Suprapubic skin (tissue), 4 donors: ENCODE results near the gene SETD1A. TPM values are rescaled to one million over a fixed set of nuclear protein-coding genes. Genes with fewer than 3 reads are reported as not detected.
"Not testable (repeated sequence)": the region's sequence is repeated elsewhere in the genome, so short reads cannot be mapped to it uniquely, and the experiment has no call there.

ENCODE experiments used
- DNase-seq, 2 donors: peaks; one replicate each; pipeline ENCODE4 v3.0.0-alpha.2; 2019; ENCODE audit warnings: low spot score in 2 of 2
- H3K27ac ChIP-seq: fragments of 200-600 bp; sonication (generic); one replicate; pipeline ENCODE4 v1.5.1; 2019
- H3K27me3 ChIP-seq: fragments of 200-600 bp; sonication (generic); one replicate; pipeline ENCODE4 v1.5.1; 2019
- H3K36me3 ChIP-seq: fragments of 200-600 bp; sonication (generic); one replicate; pipeline ENCODE4 v1.5.1; 2019
- H3K4me1 ChIP-seq: fragments of 200-600 bp; sonication (generic); one replicate; pipeline ENCODE4 v1.5.1; 2019
- H3K4me3 ChIP-seq: fragments of 200-600 bp; sonication (generic); one replicate; pipeline ENCODE4 v1.5.1; 2019; ENCODE audit warnings: mild to moderate bottlenecking
- H3K9me3 ChIP-seq: fragments of 200-600 bp; sonication (generic); one replicate; pipeline ENCODE4 v1.5.1; 2019
- EP300 ChIP-seq: sonication (generic); formaldehyde crosslinking; IDR thresholded peaks from one replicate; pipeline ENCODE4 v1.6.1; 2017; ENCODE audit warnings: antibody characterized with exemption
- POLR2A ChIP-seq, 2 donors: fragments of 450-650 bp; IDR thresholded peaks; one replicate each; pipeline ENCODE4 v1.6.1; 2017; ENCODE audit warnings: antibody characterized with exemption in 2 of 2, mild to moderate bottlenecking in 2 of 2, moderate library complexity in 2 of 2
- POLR2AphosphoS5 ChIP-seq, 3 donors: sonication (generic); formaldehyde crosslinking; IDR thresholded peaks; one replicate each; pipeline ENCODE4 v1.6.1; 2017; ENCODE audit warnings: antibody characterized with exemption in 3 of 3
- WGBS: methylation state at CpG from one replicate; pipeline ENCODE4 v1.1.5; 2018; 5-methylcytosine and 5-hydroxymethylcytosine counted together
- total RNA-seq, 4 donors: library from RNA; depleted of rRNA; stranded (reverse); fragments of >200 nt; gene quantifications; one replicate each; pipeline ENCODE4 v1.1.0, GENCODE V29; 2016
- TF ChIP-seq, protein P1 (sequence below), 2 donors: fragments of 200-600 bp in 1 of 2; fragments of 450-650 bp in 1 of 2; sonication (generic) in 1 of 2; IDR thresholded peaks; one replicate each; pipeline ENCODE4 v1.5.1; 2016 to 2019; ENCODE audit warnings: antibody characterized with exemption in 2 of 2, mild to moderate bottlenecking in 1 of 2, moderate library complexity in 1 of 2

Gene SETD1A
- total RNA-seq, 4 donors from 2014 or later = 12.5 to 14.7 (median 13.7) TPM

DNA sequence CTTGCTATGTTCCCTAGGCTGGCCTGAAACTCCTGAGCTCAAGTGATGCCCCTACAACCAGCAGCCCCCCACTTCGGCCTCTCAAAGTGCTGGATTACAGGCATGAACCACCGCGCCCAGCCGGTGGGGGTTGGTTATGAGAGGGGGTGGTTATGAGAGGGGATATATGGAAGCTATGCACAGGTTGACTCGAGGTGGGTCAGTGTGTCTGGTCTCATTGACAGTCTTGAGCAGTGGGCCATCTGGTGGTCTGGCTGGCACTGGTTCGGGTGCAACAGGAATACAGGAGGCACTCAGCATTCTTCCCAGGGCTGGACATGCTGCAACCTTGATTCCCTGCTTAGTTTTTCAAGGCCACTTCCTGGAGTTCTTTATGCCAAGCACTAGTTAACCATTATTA, 58.5 kb downstream of the SETD1A start:
- Histone ChIP-seq H3K27ac (no peak overlapping the region), H3K9me3 (no peaks in the 10 kb centered on the region), H3K36me3 (no peaks in the 10 kb centered on the region), H3K4me1 (no peaks in the 10 kb centered on the region), H3K4me3 (no peak overlapping the region), H3K27me3 (peaks cover 21% of the 10 kb centered on the region)
- 71% methylated on average over 6 of the region's 6 CpGs for WGBS
- DNase-seq = no peak
- TF ChIP-seq EP300 (no peak), POLR2A (IDR thresholded peaks at IDR 0.05) (no peak), POLR2AphosphoS5 (IDR thresholded peaks at IDR 0.05) (no peak)
- TF ChIP-seq, protein P1, sequence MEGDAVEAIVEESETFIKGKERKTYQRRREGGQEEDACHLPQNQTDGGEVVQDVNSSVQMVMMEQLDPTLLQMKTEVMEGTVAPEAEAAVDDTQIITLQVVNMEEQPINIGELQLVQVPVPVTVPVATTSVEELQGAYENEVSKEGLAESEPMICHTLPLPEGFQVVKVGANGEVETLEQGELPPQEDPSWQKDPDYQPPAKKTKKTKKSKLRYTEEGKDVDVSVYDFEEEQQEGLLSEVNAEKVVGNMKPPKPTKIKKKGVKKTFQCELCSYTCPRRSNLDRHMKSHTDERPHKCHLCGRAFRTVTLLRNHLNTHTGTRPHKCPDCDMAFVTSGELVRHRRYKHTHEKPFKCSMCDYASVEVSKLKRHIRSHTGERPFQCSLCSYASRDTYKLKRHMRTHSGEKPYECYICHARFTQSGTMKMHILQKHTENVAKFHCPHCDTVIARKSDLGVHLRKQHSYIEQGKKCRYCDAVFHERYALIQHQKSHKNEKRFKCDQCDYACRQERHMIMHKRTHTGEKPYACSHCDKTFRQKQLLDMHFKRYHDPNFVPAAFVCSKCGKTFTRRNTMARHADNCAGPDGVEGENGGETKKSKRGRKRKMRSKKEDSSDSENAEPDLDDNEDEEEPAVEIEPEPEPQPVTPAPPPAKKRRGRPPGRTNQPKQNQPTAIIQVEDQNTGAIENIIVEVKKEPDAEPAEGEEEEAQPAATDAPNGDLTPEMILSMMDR (IDR thresholded peaks at IDR 0.05) = no peak

DNA sequence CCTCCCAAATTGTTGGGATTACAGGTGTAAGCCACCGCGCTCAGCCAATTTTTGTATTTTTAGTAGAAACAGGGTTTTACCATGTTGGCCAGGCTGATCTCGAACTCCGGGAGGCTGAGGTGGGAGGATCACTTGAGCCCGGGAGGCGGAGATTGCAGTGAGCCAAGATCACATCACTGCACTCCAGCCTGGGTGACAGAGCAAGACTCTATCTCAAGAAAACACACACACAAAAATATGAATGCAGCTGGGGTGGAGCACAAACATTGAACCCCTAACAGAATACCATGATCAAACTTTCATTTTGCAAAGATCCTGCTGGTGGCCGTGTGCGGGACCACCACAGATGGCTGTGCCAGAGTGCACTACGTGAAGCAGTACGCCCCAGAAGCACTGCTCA, 60.2 kb downstream of the SETD1A start:
- 92% methylated on average over 10 of the region's 10 CpGs for WGBS
- H3K9me3 ChIP-seq = not testable (repeated sequence)

DNA sequence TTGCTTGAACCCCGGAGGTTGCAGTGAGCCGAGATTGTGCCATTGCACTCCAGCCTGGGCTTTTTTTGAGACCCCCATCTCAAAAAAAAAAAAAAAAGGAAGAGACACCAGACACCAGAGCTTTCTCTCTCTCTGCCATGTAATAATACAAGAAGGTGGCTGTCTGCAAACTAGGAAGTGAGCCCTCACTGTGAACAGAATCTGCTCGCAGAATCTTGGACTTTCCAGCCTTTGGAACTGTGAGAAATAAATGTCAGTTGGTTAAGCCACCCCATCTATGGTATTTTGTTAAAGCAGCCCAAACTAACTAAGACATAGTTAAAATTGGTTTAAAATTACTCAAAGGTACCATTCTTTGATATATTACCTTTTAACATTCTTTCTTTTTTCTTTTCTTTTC, 63.0 kb downstream of the SETD1A start:
- Histone ChIP-seq H3K4me3 (no peak overlapping the region), H3K9me3 (no peaks in the 10 kb centered on the region), H3K4me1 (no peaks in the 10 kb centered on the region), H3K27me3 (no peaks in the 10 kb centered on the region), H3K36me3 (no peaks in the 10 kb centered on the region), H3K27ac (no peak overlapping the region)
- no peak for DNase-seq
- 90% methylated on average over 3 of the region's 3 CpGs for WGBS
- TF ChIP-seq EP300 (no peak), POLR2AphosphoS5 (IDR thresholded peaks at IDR 0.05) (no peak), POLR2A (IDR thresholded peaks at IDR 0.05) (no peak)
- TF ChIP-seq, protein P1 (IDR thresholded peaks at IDR 0.05) = no peak

More for the DNA sequence above, 60.2 kb downstream of the SETD1A start:
- not testable (repeated sequence) for H3K4me3 ChIP-seq, DNase-seq, H3K27me3 ChIP-seq, H3K27ac ChIP-seq, H3K4me1 ChIP-seq, H3K36me3 ChIP-seq

DNA sequence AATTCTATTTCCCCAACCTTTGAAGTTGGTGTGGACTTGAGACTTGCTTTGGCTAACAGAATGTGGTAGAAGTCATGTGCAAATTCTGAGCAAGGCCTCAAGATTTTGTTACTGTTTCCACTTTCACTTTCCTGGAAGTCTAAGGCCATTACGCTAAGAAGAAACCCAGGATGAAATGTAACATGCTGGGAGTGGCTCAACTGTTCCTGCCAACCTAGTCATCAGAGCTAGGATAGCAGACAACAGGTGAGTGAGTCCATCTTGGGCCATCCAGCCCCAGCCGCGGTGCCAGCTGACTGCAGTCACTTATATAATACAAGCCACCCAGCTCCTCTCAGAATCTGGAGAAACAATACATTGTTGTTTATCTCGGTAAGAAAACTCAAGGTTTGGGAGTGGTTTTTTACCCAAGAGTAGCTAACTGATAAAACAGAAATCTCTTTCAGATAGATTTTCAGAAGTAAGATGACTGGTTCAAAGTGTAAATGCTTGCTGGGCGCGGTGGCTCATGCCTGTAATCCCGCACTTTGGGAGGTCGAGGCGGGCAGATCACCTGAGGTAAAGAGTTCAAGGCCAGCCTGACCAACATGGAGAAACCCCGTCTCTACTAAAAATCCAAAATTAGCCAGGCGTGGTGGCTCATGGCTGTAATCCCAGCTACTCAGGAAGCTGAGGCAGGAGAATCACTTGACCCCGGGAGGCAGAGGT, 65.1 kb downstream of the SETD1A start:
- H3K27me3 ChIP-seq = no peaks in the 10 kb centered on the region
- no peak for DNase-seq
- no peak overlapping the region for H3K27ac ChIP-seq
- no peaks in the 10 kb centered on the region for H3K9me3 ChIP-seq
- H3K4me3 ChIP-seq = no peak overlapping the region
- H3K4me1 ChIP-seq = no peaks in the 10 kb centered on the region
- TF ChIP-seq EP300 = no peak
- no peak for TF ChIP-seq POLR2AphosphoS5 (IDR thresholded peaks at IDR 0.05)
- no peak for TF ChIP-seq POLR2A (IDR thresholded peaks at IDR 0.05)
- TF ChIP-seq, protein P1 (IDR thresholded peaks at IDR 0.05) = no peak
- 69% methylated on average over 12 of the region's 12 CpGs for WGBS
- no peaks in the 10 kb centered on the region for H3K36me3 ChIP-seq

DNA sequence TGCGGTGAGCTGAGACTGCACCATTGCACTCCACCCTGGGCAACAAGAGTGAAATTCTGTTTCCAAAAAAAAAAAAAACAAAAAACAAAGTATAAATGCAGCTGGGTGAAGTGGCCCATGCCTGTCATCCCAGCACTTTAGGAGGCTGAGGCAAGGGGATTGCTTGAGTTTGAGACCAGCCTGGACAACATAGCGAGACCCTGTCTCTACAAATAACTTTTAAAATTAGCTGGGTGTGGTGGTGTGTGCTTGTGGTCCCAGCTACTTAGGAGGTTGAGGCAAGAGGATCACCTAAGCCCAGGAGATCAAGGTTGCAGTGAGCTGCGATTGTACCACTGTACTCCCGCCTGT, 65.7 kb downstream of the SETD1A start:
- no peak overlapping the region for H3K4me3 ChIP-seq
- no peak for TF ChIP-seq POLR2A (IDR thresholded peaks at IDR 0.05)
- TF ChIP-seq, protein P1 (IDR thresholded peaks at IDR 0.05) = no peak
- TF ChIP-seq POLR2AphosphoS5 (IDR thresholded peaks at IDR 0.05) = no peak
- no peak for TF ChIP-seq EP300
- DNase-seq = no peak
- no peaks in the 10 kb centered on the region for H3K27me3 ChIP-seq
- H3K4me1 ChIP-seq = no peaks in the 10 kb centered on the region
- H3K9me3 ChIP-seq = no peaks in the 10 kb centered on the region
- WGBS = 95% methylated on average over 4 of the region's 4 CpGs
- no peak overlapping the region for H3K27ac ChIP-seq
- no peaks in the 10 kb centered on the region for H3K36me3 ChIP-seq
